Neuronal stem cell (in vitro differentiated cells): ENCODE measurements around the gene TNC.

Source experiments
- DNase-seq: peaks from one replicate; pipeline ENCODE4 v3.0.0-alpha.2; 2013; ENCODE audit warnings: low spot score
- H2AFZ ChIP-seq: one replicate; pipeline ENCODE4 v1.6.1; 2013; ENCODE audit warnings: mild to moderate bottlenecking, low read length, inconsistent platforms
- H2AK5ac ChIP-seq: 2 replicates; pipeline ENCODE4 v1.6.1; 2013; ENCODE audit warnings: low read depth, mild to moderate bottlenecking, inconsistent platforms, low read length, moderate library complexity, mixed read lengths
- H2BK120ac ChIP-seq: 2 replicates; pipeline ENCODE4 v1.6.1; 2013; ENCODE audit warnings: low read depth, mild to moderate bottlenecking, inconsistent platforms, low read length, moderate library complexity, mixed read lengths
- H2BK12ac ChIP-seq: one replicate; pipeline ENCODE4 v1.6.1; 2013; ENCODE audit warnings: low read length, inconsistent platforms
- H2BK15ac ChIP-seq: 2 replicates; pipeline ENCODE4 v1.6.1; 2013; ENCODE audit warnings: mild to moderate bottlenecking, low read length, inconsistent platforms, mixed read lengths
- H2BK5ac ChIP-seq: one replicate; pipeline ENCODE4 v1.6.1; 2013; ENCODE audit warnings: inconsistent platforms, mild to moderate bottlenecking, low read length, moderate library complexity
- H3K14ac ChIP-seq: one replicate; pipeline ENCODE4 v1.6.1; 2013; ENCODE audit warnings: low read length, inconsistent platforms
- H3K18ac ChIP-seq: 2 replicates; pipeline ENCODE4 v1.6.1; 2013; ENCODE audit warnings: low read length, inconsistent platforms
- H3K23ac ChIP-seq: 2 replicates; pipeline ENCODE4 v1.6.1; 2013; ENCODE audit warnings: low read depth, mild to moderate bottlenecking, mixed read lengths, low read length, inconsistent platforms; ENCODE audit not compliant: poor library complexity
- H3K27ac ChIP-seq: replicated peaks from 3 replicates; pipeline ENCODE4 v1.5.1; 2013; ENCODE audit warnings: low read length, inconsistent platforms
- H3K27me3 ChIP-seq, 3 experiments: 2 replicates each; pipeline ENCODE4 v1.6.1; 2013; ENCODE audit warnings: low read length in 3 of 3, mild to moderate bottlenecking in 2 of 3, inconsistent platforms in 1 of 3, low read depth in 1 of 3, mixed read lengths in 1 of 3, moderate library complexity in 1 of 3; ENCODE audit not compliant: control insufficient read depth in 3 of 3, insufficient read depth in 3 of 3
- H3K36me3 ChIP-seq, 2 donors: replicated peaks in 1 of 2; 2 replicates each; pipeline ENCODE4 v1.6.1; 2013; ENCODE audit warnings: low read length in 2 of 2; ENCODE audit not compliant: control insufficient read depth in 2 of 2, insufficient read depth in 2 of 2
- H3K4ac ChIP-seq: 2 replicates; pipeline ENCODE4 v1.6.1; 2013; ENCODE audit warnings: inconsistent platforms, mild to moderate bottlenecking, low read length, moderate library complexity
- H3K4me1 ChIP-seq, 2 donors: 1 replicate in 1 of 2; 2 replicates in 1 of 2; pipeline ENCODE4 v1.6.1; 2013; ENCODE audit warnings: low read length in 2 of 2, low read depth in 1 of 2; ENCODE audit not compliant: control insufficient read depth in 2 of 2, insufficient read depth in 1 of 2
- H3K4me2 ChIP-seq: one replicate; pipeline ENCODE4 v1.6.1; 2013; ENCODE audit warnings: mild to moderate bottlenecking, low read length, inconsistent platforms; ENCODE audit not compliant: insufficient read depth, poor library complexity, severe bottlenecking
- H3K4me3 ChIP-seq, 2 donors: 2 replicates each; pipeline ENCODE4 v1.5.1; 2013; ENCODE audit warnings: low read length in 2 of 2, mild to moderate bottlenecking in 2 of 2, inconsistent platforms in 1 of 2, moderate library complexity in 1 of 2
- H3K79me1 ChIP-seq: one replicate; pipeline ENCODE4 v1.6.1; 2013; ENCODE audit warnings: low read depth, mild to moderate bottlenecking, inconsistent platforms, low read length, moderate library complexity
- H3K9ac ChIP-seq: one replicate; pipeline ENCODE4 v1.6.1; 2013; ENCODE audit warnings: mild to moderate bottlenecking, low read depth, low read length, inconsistent platforms; ENCODE audit not compliant: poor library complexity
- H3K9me3 ChIP-seq, 2 donors: replicated peaks in 1 of 2; 2 replicates each; pipeline versions ENCODE3 to v1.6.1; 2013; ENCODE audit warnings: low read length in 2 of 2, mild to moderate bottlenecking in 2 of 2, inconsistent platforms in 1 of 2, low read depth in 1 of 2, mixed read lengths in 1 of 2, moderate library complexity in 1 of 2; ENCODE audit not compliant: control insufficient read depth in 2 of 2, insufficient read depth in 1 of 2
- H4K8ac ChIP-seq: one replicate; pipeline ENCODE4 v1.6.1; 2013; ENCODE audit warnings: low read depth, mild to moderate bottlenecking, inconsistent platforms, low read length, moderate library complexity
- H4K91ac ChIP-seq: one replicate; pipeline ENCODE4 v1.6.1; 2013; ENCODE audit warnings: low read length, low read depth, mild to moderate bottlenecking, inconsistent platforms; ENCODE audit not compliant: poor library complexity
- WGBS, 2 donors: extraction: QIAGEN DNeasy Blood & Tissue Kit; methylation state at CpG; one replicate each; pipeline ENCODE4 v1.1.7; 2013; ENCODE audit warnings: missing lambda C conversion rate in 2 of 2, mixed read lengths in 1 of 2; ENCODE audit not compliant: insufficient read length in 2 of 2, insufficient replicate concordance in 1 of 2; ENCODE audit errors: extremely low coverage in 2 of 2; 5-methylcytosine and 5-hydroxymethylcytosine counted together

Gene TNC

GRCh38 chr9:115142090-115142489, 24.1 kb upstream of the TNC start:
- Histone ChIP-seq H3K14ac (no peak overlapping the region), H2BK12ac (no peak overlapping the region), H3K79me1 (no peaks in the 10 kb centered on the region), H3K4me1 (peaks cover 0 to under 1% of the 10 kb centered on the region in 2 donors), H3K27ac (no peak overlapping the region), H3K23ac (no peak overlapping the region), H2AFZ (no peak overlapping the region), H2BK5ac (no peak overlapping the region), H3K27me3 (peaks cover 0 to under 1% (median 0%) of the 10 kb centered on the region in 3 experiments), H3K4me3 (no peak overlapping the region), H4K8ac (no peak overlapping the region), H2AK5ac (no peak overlapping the region), H2BK120ac (no peak overlapping the region), H3K9ac (no peak overlapping the region), H3K4ac (no peak overlapping the region), H3K4me2 (no peak overlapping the region), H3K36me3 (no peaks in the 10 kb centered on the region), H4K91ac (no peak overlapping the region), H2BK15ac (no peak overlapping the region), H3K18ac (no peak overlapping the region), H3K9me3 (no peaks in the 10 kb centered on the region)
- no peak for DNase-seq

DNA sequence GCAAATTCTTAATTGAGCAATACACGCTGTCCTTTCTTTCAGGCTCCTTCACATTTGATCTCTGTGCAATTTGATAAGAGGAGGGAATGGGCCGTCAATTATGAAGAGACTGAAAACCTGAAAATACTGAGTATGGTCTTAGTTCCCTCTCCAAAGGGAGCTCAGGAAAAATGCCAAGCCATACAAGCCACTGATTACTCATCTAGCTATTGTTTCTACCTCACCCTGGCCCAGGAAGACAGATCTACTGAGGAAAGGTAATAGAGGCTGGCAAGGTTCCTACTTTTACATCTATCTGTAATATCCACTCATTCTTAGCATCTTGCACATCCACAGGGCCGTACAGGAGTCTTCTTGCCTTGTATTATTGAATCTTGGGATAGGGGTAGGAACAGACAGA, 23.7 kb upstream of the TNC start:
- Histone ChIP-seq H3K4ac (no peak overlapping the region), H3K4me1 (no peaks in the 10 kb centered on the region), H3K9ac (no peak overlapping the region), H2AFZ (no peak overlapping the region), H2BK120ac (no peak overlapping the region), H4K91ac (no peak overlapping the region), H3K4me2 (no peak overlapping the region), H2BK15ac (no peak overlapping the region), H2BK12ac (no peak overlapping the region), H3K14ac (no peak overlapping the region), H4K8ac (no peak overlapping the region), H3K27me3 (no peaks in the 10 kb centered on the region), H3K18ac (no peak overlapping the region), H3K27ac (no peak overlapping the region), H3K4me3 (no peak overlapping the region), H2BK5ac (no peak overlapping the region), H3K23ac (no peak overlapping the region), H3K79me1 (no peaks in the 10 kb centered on the region), H3K36me3 (no peaks in the 10 kb centered on the region), H3K9me3 (no peaks in the 10 kb centered on the region), H2AK5ac (no peak overlapping the region)
- DNase-seq = no peak
- WGBS, 2 donors = no CpG with 5 or more reads among the region's 3 CpGs

DNA sequence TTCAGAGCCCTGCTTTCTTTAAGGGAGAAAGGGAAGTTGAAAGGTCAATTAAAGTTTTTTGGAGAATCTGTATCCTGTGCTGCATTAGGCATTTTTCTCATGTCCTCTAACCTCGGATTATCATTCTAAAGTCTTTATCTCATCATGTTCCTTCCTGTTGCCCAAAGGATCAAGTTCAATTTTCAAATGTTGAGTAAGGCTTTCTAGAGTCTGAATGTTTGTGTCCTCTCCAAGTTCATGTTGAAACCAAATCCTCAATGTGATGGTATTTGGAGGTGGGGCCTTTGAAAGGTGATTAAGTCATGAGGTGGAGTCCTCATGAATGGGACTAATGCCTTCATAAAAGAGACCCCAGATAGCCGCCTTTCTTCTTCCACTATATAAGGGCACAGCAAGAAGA, 20.2 kb upstream of the TNC start:
- H3K27me3 ChIP-seq = no peaks in the 10 kb centered on the region
- H4K91ac ChIP-seq = no peak overlapping the region
- H3K4ac ChIP-seq = no peak overlapping the region
- H3K27ac ChIP-seq = no peak overlapping the region
- no peak overlapping the region for H2AFZ ChIP-seq
- no peak for DNase-seq
- H3K4me1 ChIP-seq = peaks cover 0 to 2% of the 10 kb centered on the region in 2 donors
- H4K8ac ChIP-seq = no peak overlapping the region
- H3K23ac ChIP-seq = no peak overlapping the region
- H2BK5ac ChIP-seq = no peak overlapping the region
- no CpG with 5 or more reads among the region's 2 CpGs for WGBS, 2 donors
- H3K79me1 ChIP-seq = no peaks in the 10 kb centered on the region
- no peak overlapping the region for H3K18ac ChIP-seq
- H3K36me3 ChIP-seq = no peaks in the 10 kb centered on the region
- H2BK120ac ChIP-seq = no peak overlapping the region
- no peaks in the 10 kb centered on the region for H3K9me3 ChIP-seq
- H3K4me2 ChIP-seq = no peak overlapping the region
- H2BK15ac ChIP-seq = no peak overlapping the region
- H3K9ac ChIP-seq = no peak overlapping the region
- H3K4me3 ChIP-seq = no peak overlapping the region
- H3K14ac ChIP-seq = no peak overlapping the region
- no peak overlapping the region for H2AK5ac ChIP-seq
- H2BK12ac ChIP-seq = no peak overlapping the region

GRCh38 chr9:115137526-115137925, 19.6 kb upstream of the TNC start:
- no peaks in the 10 kb centered on the region for H3K79me1 ChIP-seq
- H2BK15ac ChIP-seq = no peak overlapping the region
- H3K18ac ChIP-seq = no peak overlapping the region
- H3K23ac ChIP-seq = no peak overlapping the region
- DNase-seq = no peak
- no peak overlapping the region for H2BK5ac ChIP-seq
- no peak overlapping the region for H2AK5ac ChIP-seq
- no peaks in the 10 kb centered on the region for H3K36me3 ChIP-seq
- no peak overlapping the region for H3K4ac ChIP-seq
- H3K9me3 ChIP-seq = no peaks in the 10 kb centered on the region
- H3K27me3 ChIP-seq = no peaks in the 10 kb centered on the region
- no peak overlapping the region for H4K8ac ChIP-seq
- no CpG with 5 or more reads among the region's 2 CpGs for WGBS, 2 donors
- no peak overlapping the region for H2BK12ac ChIP-seq
- H3K4me3 ChIP-seq = no peak overlapping the region
- H3K27ac ChIP-seq = no peak overlapping the region
- no peak overlapping the region for H2AFZ ChIP-seq
- no peak overlapping the region for H4K91ac ChIP-seq
- peaks cover 2 to 4% of the 10 kb centered on the region in 2 donors for H3K4me1 ChIP-seq
- no peak overlapping the region for H3K4me2 ChIP-seq
- no peak overlapping the region for H2BK120ac ChIP-seq
- H3K14ac ChIP-seq = no peak overlapping the region
- no peak overlapping the region for H3K9ac ChIP-seq
